T47D (cell line): Measurements from ENCODE around the gene PDK2.

ENCODE experiments used
- DNase-seq, 2 experiments: peaks; one replicate each; pipeline versions ENCODE4 v3.0.0 to v3.0.0-alpha.2; 2011 to 2012; ENCODE audit warnings: low read depth in 1 of 2, low spot score in 1 of 2
- JUND ChIP-seq: IDR thresholded peaks from 2 replicates; pipeline ENCODE4 v1.6.1; 2012; ENCODE audit warnings: low read depth
- in situ Hi-C: cut with HindIII; loops from 2 replicates; pipeline ENCODE4 v1.10.0; 2016; ENCODE audit warnings: low sequenced_read_pairs, low pct_unique_long_range_greater_than_20kb

PDK2 gene

DNA sequence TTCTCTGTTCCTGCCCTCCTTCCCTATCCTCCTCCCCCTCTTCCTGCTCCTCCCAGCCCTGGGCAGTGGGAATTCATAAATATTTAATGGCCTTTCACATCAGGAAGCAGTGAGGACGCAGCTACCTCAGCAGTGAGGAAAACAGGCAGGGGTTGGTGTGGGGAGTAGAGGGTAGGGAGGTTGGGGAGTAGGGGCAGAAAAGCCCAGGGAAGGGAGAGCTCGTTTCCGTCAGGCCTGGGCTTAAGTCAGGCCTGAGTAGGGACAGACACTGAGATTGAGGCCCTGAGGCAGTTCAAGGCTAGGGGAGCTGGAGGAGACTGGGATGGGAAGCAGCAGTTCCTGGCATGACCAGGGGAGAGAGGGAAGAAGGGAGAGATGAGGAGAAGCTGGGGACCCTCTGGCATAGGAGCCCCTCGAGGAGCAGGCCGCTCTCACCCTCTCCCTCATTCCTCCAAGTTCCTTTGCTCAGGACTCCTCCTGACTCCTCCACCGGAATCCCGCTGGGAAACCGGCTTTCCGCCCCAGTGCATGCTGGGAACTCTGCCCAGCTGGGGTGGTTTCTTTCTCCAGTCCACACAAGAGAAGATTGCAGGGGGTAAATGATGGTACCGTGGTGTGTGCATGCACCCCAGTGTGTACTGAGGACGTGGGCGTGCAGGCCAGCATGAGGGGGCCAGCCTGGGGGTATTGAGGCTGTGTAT, 28.6 kb downstream of the PDK2 start:
- peak in 1 of 2 experiments; percentile 44 for DNase-seq
- no peak for TF ChIP-seq JUND
- in situ Hi-C loops = no loop called here

DNA sequence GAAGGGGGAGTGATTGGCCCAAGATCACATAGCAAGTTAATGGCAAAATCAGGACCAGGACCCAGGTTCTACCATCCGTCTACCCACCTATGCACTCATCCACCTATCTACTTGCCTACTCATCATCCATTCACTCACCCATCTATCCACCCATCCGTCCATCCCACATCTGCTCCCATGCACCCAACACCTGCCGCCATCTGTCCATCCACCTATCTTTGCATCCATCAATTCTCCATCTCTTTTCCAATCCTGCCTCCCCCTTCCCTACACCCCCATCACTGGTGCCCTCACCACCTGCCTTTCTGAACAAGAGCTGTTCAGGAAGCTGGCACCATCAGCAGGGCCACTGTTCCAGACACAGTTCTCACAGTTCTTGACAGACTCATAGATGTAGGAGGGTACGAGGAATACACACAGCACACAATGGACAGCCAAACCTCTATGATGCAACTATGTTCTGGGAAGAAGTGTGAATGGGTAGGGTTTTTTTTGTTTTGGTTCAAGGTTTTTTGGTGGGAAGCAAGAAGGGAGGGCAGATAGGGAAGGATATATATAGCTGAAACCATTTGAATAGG, 30.4 kb downstream of the PDK2 start:
- no peak for TF ChIP-seq JUND
- no peak for DNase-seq
- in situ Hi-C loops = no loop called here

DNA sequence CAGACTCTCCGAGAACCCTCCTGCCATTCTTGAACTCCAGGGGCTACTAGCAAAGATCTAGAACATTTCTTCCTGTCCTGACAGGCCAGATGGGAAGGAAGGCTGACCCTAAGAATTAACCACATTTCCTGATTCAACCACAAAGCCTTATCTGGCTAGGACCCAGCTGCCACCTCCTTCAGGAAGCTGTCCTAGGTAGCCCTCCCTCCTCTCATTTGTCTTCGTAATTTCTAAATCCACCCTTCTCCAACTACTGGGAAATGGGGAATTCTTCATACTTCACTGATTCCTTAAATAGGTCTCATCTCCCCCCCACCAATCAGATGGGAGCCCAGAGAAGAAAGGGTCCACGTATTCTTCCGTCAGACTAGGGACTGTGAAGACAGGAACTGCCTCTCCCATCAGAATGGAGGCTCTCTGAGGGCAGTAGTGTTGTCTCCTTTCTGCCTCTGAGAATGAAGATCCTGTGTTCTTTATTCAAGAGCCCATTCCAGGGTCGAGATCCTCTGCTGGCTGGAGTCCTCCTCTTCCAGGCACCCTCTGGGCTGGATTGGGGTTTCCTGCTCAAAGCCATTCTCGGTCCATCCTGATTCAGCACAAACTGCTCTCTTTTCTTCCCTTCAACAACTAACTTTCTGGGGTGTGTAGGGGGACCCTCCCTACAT, 32.7 kb downstream of the PDK2 start:
- TF ChIP-seq JUND = no peak
- in situ Hi-C loops = no loop called here
- no peak for DNase-seq

DNA sequence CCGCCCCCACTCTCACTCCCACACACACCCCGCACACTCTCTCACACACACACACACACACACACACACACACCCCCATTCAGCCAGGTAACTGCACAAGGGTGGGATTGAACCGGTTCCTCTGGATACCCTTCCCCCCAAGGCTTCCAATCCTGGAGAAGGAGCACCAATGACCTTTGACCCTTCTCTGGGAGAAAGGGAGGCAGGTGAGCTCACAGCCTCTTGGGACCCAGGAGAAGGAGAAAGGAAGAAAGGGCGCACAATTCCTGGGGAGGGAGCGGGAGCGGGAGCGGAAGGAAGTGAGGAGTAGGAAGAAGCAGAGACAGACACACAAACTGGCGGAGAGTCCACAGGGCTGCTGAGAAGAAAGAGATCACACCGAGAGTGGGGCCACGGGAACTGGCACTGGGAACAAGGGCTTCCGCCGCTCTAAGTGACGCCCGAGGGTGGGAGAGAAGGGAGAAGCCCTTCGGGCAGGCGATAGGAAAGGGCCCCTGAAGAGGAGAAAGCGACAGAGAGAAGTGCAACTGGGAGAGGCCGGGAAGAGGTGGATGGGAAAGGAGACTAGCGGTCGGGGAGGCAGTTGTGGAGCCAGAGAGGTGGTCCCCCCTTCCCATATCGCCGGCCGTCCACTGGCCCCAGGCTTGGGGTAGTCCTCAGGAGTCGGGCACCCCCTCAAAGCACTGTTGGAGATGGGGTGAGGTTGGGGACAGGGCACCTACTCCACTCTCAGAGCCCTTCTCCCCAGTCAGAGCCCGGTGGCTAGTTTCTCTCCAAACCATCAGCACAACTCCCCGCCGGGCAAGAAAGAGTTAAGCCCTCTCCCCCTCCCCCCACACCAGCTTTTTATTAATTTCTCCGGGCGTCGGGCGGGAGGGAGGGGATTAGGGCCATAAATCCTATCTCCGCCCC, 33.5 kb downstream of the PDK2 start:
- no peak for TF ChIP-seq JUND
- in situ Hi-C loops = no loop called here
- no peak for DNase-seq

DNA sequence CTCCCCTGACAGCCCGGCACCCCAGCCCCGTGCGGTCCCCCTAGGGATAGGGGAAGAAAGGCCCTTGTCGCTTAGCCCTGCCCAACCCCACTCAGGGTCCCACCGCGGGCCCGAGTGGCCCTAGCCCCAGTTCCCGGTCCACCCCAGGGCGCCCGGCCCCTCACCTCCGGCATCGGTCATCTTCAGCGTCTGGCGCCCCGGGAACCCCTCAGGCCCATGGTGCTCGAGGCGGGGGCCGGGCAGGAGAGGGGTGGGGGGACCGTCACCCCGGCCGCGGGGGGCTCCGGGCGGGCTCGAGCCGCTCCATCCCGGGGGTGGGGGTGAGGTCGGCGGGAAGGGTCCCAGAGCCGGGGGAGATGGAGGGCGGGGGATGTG, 34.2 kb downstream of the PDK2 start:
- no peak for TF ChIP-seq JUND
- in situ Hi-C loops = no loop called here
- DNase-seq = no peak

DNA sequence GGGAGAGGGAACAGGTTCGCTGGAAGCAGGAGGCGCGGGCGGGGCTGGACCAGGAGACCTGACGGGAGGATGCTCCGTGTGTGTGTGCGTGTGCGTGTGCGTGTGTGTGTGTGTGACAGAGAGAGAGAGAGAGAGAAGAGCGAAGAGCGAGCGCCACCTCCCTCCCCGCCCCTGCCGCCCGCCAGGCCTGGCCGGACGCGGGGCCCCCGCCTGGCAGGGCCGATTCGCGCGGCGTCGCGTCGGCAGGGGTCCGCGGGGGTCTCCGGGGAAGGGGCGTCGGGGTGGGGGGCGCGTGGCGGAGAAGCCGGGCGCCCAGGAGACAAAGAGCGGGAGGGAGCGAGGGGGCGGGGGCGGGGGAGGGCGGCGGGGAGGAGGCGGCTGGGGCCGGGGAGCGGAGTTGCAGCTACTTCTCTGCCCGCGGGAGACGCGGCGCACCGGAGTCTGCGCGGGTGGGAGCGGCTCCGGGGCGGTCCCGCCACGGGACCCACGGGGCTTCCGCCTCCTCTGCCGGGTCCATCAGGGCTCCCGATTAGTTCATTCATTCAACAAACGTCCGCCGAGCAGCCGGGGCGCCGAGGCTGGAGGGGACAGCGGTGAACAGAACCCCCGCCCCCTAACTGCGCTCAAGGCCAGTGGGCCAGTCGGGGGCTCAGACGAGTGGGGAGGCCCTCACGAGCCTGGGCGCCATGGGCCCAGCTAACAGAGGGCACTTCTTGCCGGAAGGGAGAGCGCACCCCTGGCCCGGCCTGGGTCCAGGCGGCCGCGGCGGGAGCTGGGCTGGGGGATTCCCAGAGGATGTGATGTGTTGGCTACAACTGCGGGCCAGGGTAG, 34.8 kb downstream of the PDK2 start, which contains the start of gene SAMD14:
SAMD14 (minus strand) TSS at position 433 of the 831 bp plus-strand sequence. CDS start 5,201 bp downstream, outside the sequence.
- no peak for TF ChIP-seq JUND
- in situ Hi-C loops = no loop called here
- peak; percentile 69 to 81 for DNase-seq

DNA sequence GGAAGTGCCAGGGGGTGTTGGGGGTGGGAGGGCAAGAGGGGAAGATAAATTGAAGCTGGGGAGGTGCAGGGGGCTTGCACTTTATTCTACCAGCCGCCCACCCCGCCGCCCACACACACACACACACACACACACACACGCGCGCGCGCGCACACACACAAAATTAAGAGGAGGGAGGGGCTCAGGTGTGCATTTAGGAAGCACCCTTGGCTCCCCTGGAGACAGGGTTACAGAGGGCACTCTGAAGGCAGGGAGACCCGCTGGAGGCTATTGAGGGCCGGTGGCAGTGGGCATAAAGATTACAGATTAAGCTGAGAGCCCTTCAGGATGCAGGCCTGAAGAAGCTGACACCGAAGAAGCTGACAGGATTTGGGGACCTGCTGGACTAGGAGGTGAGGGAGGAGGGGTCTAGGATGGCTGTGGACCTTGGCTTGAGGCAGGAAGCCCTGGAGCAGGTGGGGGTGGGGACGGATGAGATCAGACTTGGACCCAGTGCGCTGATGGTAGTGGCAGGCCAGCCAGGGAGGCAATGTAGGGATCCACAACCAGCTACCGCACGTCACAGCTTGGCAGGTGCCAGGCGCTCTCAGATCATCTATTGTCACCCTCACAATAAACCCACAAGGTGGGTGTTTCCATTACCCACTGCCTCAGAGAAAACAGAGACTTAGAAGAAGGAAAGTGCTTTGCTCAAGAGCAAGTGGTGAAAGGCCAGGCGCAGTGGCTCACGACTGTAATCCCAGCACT, 35.6 kb downstream of the PDK2 start:
- no peak for TF ChIP-seq JUND
- in situ Hi-C loops = no loop called here
- DNase-seq = no peak

DNA sequence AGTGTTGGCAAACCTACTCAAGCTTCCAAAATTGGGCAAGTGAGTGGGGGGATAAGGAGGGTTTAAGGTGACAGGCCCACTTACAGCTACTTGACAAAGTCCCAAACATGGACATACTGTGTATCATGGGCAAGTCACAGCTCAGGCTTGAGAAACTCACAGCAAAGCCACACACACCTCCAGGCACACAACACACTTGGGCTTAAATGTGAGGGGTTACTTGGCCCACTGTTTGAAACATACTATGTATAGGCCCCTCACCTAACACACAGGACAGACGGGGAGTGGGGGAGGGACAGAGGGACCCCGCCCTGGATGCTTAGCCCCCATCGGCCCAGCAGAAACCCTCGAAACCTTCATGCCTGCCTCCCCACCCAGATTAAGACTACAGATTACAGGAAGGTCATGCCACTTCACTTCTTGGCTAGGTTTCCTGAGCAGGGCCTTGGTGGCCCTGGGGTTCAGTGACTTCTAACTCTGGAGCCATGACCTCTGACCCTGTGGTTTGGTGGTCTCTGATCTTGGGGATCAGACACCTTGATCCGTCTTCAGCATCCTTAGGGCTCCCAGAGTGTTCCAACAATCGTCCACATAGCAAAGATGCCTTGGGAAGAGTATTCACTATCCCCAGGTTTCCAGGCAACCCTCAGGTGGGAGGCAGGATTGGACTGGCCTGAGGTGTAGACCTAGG, 37.1 kb downstream of the PDK2 start:
- peak in 1 of 2 experiments; percentile 23 for DNase-seq
- no peak for TF ChIP-seq JUND
- in situ Hi-C loops = no loop called here

DNA sequence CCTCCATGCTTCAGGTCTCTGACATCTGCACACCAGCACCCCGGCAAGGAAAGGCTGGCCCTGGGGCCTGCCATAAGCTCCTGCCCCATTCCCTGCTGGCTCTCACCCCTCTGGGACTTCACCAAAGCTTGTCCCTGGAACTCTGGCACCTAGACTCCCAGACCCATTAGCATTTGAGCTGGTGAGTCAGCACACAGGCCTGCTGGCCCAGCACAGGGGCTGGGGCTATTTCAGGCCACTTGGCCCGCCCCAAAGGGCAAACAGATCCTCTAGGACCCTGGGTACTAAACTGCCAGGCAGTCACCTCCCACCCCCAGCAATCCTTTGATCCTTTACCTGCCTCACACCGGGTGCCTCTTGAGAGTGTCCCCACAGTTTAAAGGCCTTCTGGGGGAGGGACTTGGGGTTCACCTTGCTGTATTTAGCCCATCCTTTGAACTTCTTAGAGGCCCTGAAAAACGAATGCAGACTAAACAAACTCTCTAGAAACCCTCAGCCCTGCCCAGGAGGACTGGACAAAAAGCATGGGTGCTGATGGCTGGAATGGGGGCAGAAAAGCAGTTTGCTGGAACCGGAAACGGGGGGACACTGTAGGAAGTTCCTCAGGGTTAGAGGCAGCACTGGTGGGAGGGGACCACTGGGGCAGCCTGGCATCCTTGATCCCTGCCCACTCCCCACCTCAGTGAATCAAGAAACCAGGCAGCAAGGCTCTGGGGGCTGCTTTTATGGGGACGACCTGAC, 38.0 kb downstream of the PDK2 start:
- peak in 1 of 2 experiments; percentile 21 for DNase-seq
- no peak for TF ChIP-seq JUND
- in situ Hi-C loops = no loop called here

DNA sequence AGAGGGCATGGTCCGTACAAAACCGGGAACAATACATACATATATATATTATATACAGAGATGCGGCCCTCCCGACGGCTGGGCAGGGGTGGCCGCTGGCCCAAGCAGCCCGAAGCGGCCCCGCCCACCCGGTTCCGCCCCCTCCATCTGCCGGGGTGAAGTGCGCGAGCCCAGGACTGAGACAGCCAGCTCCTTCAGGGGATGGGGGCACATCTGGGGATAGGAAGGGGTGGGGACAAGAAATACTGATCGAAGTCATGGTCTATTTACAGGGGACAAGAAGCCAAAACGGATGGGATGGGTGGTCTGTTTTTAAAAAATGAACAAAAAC, 38.6 kb downstream of the PDK2 start:
- in situ Hi-C loops = no loop called here
- TF ChIP-seq JUND = no peak
- no peak for DNase-seq
